ENCODE data around the gene ENDOG. TPM values are rescaled to one million over a fixed set of nuclear protein-coding genes. Genes with fewer than 3 reads are reported as not detected.

Gene ENDOG
- total RNA-seq, 6 donors from 2014 or later, result 20.6 to 70.2 (median 28.8) TPM

DNA sequence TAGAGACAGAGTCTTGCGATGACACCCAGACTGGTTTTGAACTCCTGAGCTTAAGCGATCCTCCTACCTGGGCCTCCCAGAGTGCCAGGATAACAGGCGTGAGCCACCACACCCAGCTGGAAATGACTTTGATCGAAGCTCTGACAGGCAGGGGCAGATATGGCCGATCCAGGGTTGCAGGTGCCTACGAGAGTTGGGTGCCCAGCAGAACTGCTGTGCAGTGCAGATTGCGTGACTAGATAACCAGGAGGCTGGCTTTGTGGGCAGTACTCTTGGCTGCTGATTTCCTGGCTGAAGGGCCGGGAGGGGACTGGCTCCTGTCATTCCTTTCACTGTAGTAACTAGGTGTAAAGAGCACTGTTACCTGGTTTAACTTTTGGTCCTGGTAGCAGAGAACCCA lies 19.4 kb upstream of the ENDOG start:
- H3K27me3 ChIP-seq, result no peaks in the 10 kb centered on the region
- ATAC-seq (ENCODE audit: low FRiP score in 2 of 2), result no peak
- WGBS, 2 donors, result 79 to 91% methylated on average over 8 of the region's 8 CpGs
- DNase-seq, result no peak
- TF ChIP-seq POLR2A (IDR thresholded peaks at IDR 0.05) (no peak), POLR2AphosphoS5 (IDR thresholded peaks at IDR 0.05) (no peak), EP300 (IDR thresholded peaks at IDR 0.05) (no peak)
- TF ChIP-seq, protein P1, sequence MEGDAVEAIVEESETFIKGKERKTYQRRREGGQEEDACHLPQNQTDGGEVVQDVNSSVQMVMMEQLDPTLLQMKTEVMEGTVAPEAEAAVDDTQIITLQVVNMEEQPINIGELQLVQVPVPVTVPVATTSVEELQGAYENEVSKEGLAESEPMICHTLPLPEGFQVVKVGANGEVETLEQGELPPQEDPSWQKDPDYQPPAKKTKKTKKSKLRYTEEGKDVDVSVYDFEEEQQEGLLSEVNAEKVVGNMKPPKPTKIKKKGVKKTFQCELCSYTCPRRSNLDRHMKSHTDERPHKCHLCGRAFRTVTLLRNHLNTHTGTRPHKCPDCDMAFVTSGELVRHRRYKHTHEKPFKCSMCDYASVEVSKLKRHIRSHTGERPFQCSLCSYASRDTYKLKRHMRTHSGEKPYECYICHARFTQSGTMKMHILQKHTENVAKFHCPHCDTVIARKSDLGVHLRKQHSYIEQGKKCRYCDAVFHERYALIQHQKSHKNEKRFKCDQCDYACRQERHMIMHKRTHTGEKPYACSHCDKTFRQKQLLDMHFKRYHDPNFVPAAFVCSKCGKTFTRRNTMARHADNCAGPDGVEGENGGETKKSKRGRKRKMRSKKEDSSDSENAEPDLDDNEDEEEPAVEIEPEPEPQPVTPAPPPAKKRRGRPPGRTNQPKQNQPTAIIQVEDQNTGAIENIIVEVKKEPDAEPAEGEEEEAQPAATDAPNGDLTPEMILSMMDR (IDR thresholded peaks at IDR 0.05), result no peak
- no peak overlapping the region for H3K27ac ChIP-seq
- H3K4me1 ChIP-seq, result no peaks in the 10 kb centered on the region
- H3K4me3 ChIP-seq, result no peak overlapping the region
- peaks cover 26 to 90% (median 64%) of the 10 kb centered on the region in 4 donors for H3K36me3 ChIP-seq
- H3K9me3 ChIP-seq, result no peaks in the 10 kb centered on the region

DNA sequence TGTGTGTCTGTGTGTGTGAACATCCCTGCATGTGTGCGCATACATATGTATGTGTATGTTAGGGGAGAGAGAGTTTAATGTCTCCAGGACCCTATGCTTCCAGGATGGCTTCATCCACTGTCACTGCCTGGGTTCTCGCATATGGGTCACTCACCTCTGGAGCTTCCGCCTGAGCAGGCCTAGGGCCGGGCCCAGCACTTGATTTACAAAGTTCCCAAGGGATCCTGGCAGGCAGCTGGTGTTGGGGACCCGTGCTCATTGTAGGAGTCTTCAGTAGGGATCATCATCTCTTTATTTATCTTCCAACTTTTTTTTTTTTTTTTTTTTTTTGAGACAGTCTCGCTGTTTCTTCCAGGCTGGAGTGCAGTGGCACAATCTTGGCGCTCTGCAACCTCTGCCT lies 18.2 kb upstream of the ENDOG start:
- H3K36me3 ChIP-seq, result peaks cover 26 to 89% (median 67%) of the 10 kb centered on the region in 4 donors
- WGBS, 2 donors, result 91 to 94% methylated on average over 7 of the region's 7 CpGs
- DNase-seq, result no peak
- H3K4me3 ChIP-seq, result no peak overlapping the region
- H3K4me1 ChIP-seq, result no peaks in the 10 kb centered on the region
- TF ChIP-seq EP300 (IDR thresholded peaks at IDR 0.05) (no peak), POLR2AphosphoS5 (IDR thresholded peaks at IDR 0.05) (no peak), POLR2A (IDR thresholded peaks at IDR 0.05) (no peak)
- TF ChIP-seq, protein P1 (IDR thresholded peaks at IDR 0.05), result no peak
- H3K27me3 ChIP-seq, result no peaks in the 10 kb centered on the region
- H3K27ac ChIP-seq, result no peak overlapping the region
- H3K9me3 ChIP-seq, result no peaks in the 10 kb centered on the region
- no peak for ATAC-seq (ENCODE audit: low FRiP score in 2 of 2)

DNA sequence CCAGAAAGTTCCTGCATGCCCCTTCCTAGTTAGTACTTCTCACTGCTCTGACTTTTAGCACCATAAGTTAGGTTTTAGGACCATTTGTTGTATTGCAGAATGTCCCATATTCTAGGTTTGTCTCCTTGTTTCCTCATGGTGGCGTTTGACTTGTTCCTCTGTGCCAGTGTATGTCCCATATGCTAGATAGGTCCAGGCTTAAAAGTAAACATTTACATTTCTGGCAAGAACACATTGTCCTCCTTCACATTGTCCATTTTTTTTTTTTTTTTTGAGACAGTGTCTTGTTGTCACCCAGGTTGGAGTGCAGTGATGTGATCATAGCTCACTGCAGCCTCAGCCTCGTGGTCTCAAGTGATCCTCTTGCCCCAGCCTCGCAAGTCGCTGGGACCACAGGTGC lies 15.8 kb upstream of the ENDOG start:
- ATAC-seq (ENCODE audit: low FRiP score in 2 of 2) (no peak), DNase-seq (no peak)
- Histone ChIP-seq H3K4me1 (no peaks in the 10 kb centered on the region), H3K4me3 (no peak overlapping the region), H3K36me3 (peaks cover 30 to 97% (median 79%) of the 10 kb centered on the region in 4 donors), H3K9me3 (no peaks in the 10 kb centered on the region), H3K27me3 (no peaks in the 10 kb centered on the region), H3K27ac (no peak overlapping the region)
- TF ChIP-seq EP300 (IDR thresholded peaks at IDR 0.05), result no peak
- no peak for TF ChIP-seq POLR2A (IDR thresholded peaks at IDR 0.05)
- TF ChIP-seq, protein P1 (IDR thresholded peaks at IDR 0.05), result no peak
- TF ChIP-seq POLR2AphosphoS5 (IDR thresholded peaks at IDR 0.05), result no peak
- 88 to 89% methylated on average over 4 of the region's 4 CpGs for WGBS, 2 donors

DNA sequence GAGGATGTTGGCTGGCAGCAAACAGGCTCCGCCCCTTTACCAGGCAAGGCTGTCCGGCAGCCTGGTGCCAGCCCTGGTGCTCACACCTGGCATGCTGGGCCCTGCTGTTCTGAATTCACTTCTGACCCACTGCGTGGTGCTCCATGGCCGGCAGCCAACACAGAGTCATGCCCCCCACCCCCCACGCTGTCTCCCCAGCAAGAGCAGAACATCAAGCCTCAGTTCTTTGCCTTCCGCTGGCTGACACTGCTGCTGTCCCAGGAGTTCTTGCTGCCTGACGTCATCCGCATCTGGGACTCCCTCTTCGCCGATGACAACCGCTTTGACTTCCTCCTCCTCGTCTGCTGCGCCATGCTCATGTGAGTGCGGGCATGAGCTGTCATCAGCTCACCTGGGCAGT lies 12.6 kb upstream of the ENDOG start:
- no peak for DNase-seq
- no peak for ATAC-seq (ENCODE audit: low FRiP score in 2 of 2)
- TF ChIP-seq, protein P1 (IDR thresholded peaks at IDR 0.05), result no peak
- no peak for TF ChIP-seq POLR2A (IDR thresholded peaks at IDR 0.05)
- no peak for TF ChIP-seq EP300 (IDR thresholded peaks at IDR 0.05)
- TF ChIP-seq POLR2AphosphoS5 (IDR thresholded peaks at IDR 0.05), result no peak
- Histone ChIP-seq H3K27me3 (no peaks in the 10 kb centered on the region), H3K27ac (no peak overlapping the region), H3K9me3 (no peaks in the 10 kb centered on the region), H3K36me3 (peaks cover 20 to 80% (median 64%) of the 10 kb centered on the region in 4 donors), H3K4me3 (no peak overlapping the region), H3K4me1 (no peaks in the 10 kb centered on the region)
- 87 to 89% methylated on average over 11 to 14 of the region's 14 CpGs for WGBS, 2 donors

DNA sequence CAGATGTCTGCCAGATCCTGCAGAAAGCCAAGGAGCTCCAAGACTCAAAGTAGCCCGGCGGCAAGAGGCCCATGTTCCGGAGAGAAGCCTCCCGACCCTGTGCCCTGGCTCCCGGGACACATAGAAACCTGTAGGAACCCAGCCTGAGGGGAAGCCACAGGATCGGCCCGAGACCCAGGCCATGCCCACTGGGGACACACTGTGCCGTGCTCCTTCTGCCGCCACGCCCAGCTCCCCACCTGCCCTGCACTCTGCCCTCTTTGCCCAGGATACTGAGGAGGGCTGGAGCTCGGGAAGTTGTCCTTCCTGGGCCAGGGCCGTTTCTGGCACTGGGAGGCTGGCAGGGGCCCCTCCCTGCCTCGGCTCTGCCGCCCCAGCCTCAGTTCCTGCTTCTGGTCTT lies 10.5 kb upstream of the ENDOG start:
- 86% methylated on average over 5 to 13 of the region's 14 CpGs for WGBS, 2 donors
- Histone ChIP-seq H3K4me3 (no peak overlapping the region), H3K36me3 (peaks cover 16 to 64% (median 48%) of the 10 kb centered on the region in 4 donors)

More for the DNA sequence above, 10.5 kb upstream of the ENDOG start:
- Histone ChIP-seq H3K27me3 (no peaks in the 10 kb centered on the region), H3K9me3 (no peaks in the 10 kb centered on the region), H3K4me1 (no peaks in the 10 kb centered on the region), H3K27ac (no peak overlapping the region)
- no peak for TF ChIP-seq POLR2AphosphoS5 (IDR thresholded peaks at IDR 0.05)
- TF ChIP-seq, protein P1 (IDR thresholded peaks at IDR 0.05), result no peak
- TF ChIP-seq POLR2A (IDR thresholded peaks at IDR 0.05), result no peak
- TF ChIP-seq EP300 (IDR thresholded peaks at IDR 0.05), result no peak
- DNase-seq (no peak), ATAC-seq (ENCODE audit: low FRiP score in 2 of 2) (no peak)
